PC-9 (cell line): Measurements from ENCODE around the gene GJC1. TPM values are rescaled to one million over a fixed set of nuclear protein-coding genes. Genes with fewer than 3 reads are reported as not detected.

Experiments used
- BruUV-seq: library from RNA; stranded (reverse); fragments of 400-500 nt; replicated peaks from 2 replicates; lab custom pipeline; 2021; lab: Mats Ljungman, UMichigan
- CTCF ChIA-PET: fragments of 300-600 bp; sonication (Branson Sonifier 250); formaldehyde crosslinking; loops from one replicate; lab custom pipeline; 2022; ENCODE audit warnings: antibody characterized with exemption; lab: Charles Lee
- POLR2A ChIA-PET: fragments of 300-600 bp; sonication (Branson Sonifier 250); formaldehyde crosslinking; loops from one replicate; lab custom pipeline; 2022; ENCODE audit warnings: antibody characterized with exemption; ENCODE audit not compliant: unreplicated experiment; lab: Charles Lee
- DNase-seq, 2 experiments: peaks; one replicate each; pipeline versions ENCODE4 v3.0.0 to v3.0.0-alpha.2; 2015 to 2022; ENCODE audit warnings: mixed read lengths in 1 of 2
- H2AFZ ChIP-seq: fragments of 200-600 bp; sonication (generic); 2 replicates; pipeline ENCODE4 v1.8.1; 2017; ENCODE audit warnings: antibody characterized with exemption
- H3F3A ChIP-seq: fragments of 200-600 bp; sonication (generic); 2 replicates; pipeline ENCODE4 v1.8.1; 2017; ENCODE audit warnings: antibody characterized with exemption, mild to moderate bottlenecking, low read depth; ENCODE audit not compliant: insufficient read depth
- H3K27ac ChIP-seq: fragments of 200-600 bp; sonication (generic); 2 replicates; pipeline ENCODE4 v1.6.1; 2016; ENCODE audit warnings: mixed run types
- H3K27me3 ChIP-seq: fragments of 200-600 bp; sonication (generic); 2 replicates; pipeline ENCODE4 v1.6.1; 2016; ENCODE audit warnings: low read depth, mixed run types; ENCODE audit not compliant: insufficient read depth
- H3K36me3 ChIP-seq: fragments of 200-600 bp; sonication (generic); 2 replicates; pipeline ENCODE4 v1.6.1; 2016; ENCODE audit warnings: low read depth, mixed run types
- H3K4me1 ChIP-seq: fragments of 200-600 bp; sonication (generic); replicated peaks from 2 replicates; pipeline ENCODE4 v1.6.1; 2016; ENCODE audit warnings: mixed run types; ENCODE audit not compliant: insufficient read depth
- H3K4me2 ChIP-seq: fragments of 200-600 bp; sonication (generic); 2 replicates; pipeline ENCODE4 v1.6.1; 2017; ENCODE audit warnings: mixed run types
- H3K4me3 ChIP-seq: fragments of 200-600 bp; sonication (generic); 2 replicates; pipeline ENCODE4 v1.6.1; 2016; ENCODE audit warnings: mixed run types
- H3K79me2 ChIP-seq: fragments of 200-600 bp; sonication (generic); 2 replicates; pipeline ENCODE4 v1.6.1; 2017; ENCODE audit warnings: low read depth, mixed run types
- H3K9me2 ChIP-seq: fragments of 200-600 bp; sonication (generic); 2 replicates; pipeline ENCODE4 v1.8.1; 2017; ENCODE audit warnings: mild to moderate bottlenecking; ENCODE audit not compliant: insufficient read depth
- H3K9me3 ChIP-seq: fragments of 200-600 bp; sonication (generic); 2 replicates; pipeline ENCODE4 v1.8.1; 2016; ENCODE audit warnings: low read depth; ENCODE audit not compliant: insufficient read depth
- H4K20me1 ChIP-seq: fragments of 200-600 bp; sonication (generic); 2 replicates; pipeline ENCODE4 v1.8.1; 2017; ENCODE audit not compliant: insufficient read depth
- CTCF ChIP-seq: fragments of 200-600 bp; sonication (generic); conservative IDR thresholded peaks from 2 replicates; pipeline ENCODE4 v1.6.1; 2017; ENCODE audit warnings: mixed run types, antibody characterized with exemption, mild to moderate bottlenecking, moderate library complexity
- EZH2 ChIP-seq: fragments of 200-600 bp; sonication (generic); IDR thresholded peaks from 2 replicates; pipeline ENCODE4 v1.8.0; 2017; ENCODE audit warnings: antibody characterized with exemption, low read depth
- intact Hi-C: fragments of 100-400 bp; cut with micrococcal nuclease; formaldehyde crosslinking; loops from one replicate; pipeline ENCODE4 v1.10.0; 2022; ENCODE audit not compliant: unreplicated experiment
- total RNA-seq: library from RNA; stranded (reverse); gene quantifications from 2 replicates; pipeline ENCODE4 v1.2.3, GENCODE V29; 2021

GJC1 gene
- total RNA-seq, 1 experiment from 2014 or later = 42.6 TPM

- H3K27me3 ChIP-seq = no peaks in the 10 kb centered on the region
- H4K20me1 ChIP-seq = no peaks in the 10 kb centered on the region
- H3K4me3 ChIP-seq = no peak overlapping the region
- H3K27ac ChIP-seq = no peak overlapping the region
- H3K4me2 ChIP-seq = no peak overlapping the region
- BruUV-seq = no TSS peak
- H3K9me3 ChIP-seq = no peaks in the 10 kb centered on the region
- H3K79me2 ChIP-seq = no peaks in the 10 kb centered on the region
- no peaks in the 10 kb centered on the region for H3F3A ChIP-seq
- CTCF ChIA-PET = no interaction called here
- no peaks in the 10 kb centered on the region for H3K4me1 ChIP-seq
- H3K36me3 ChIP-seq = no peaks in the 10 kb centered on the region
- DNase-seq = no peak
- POLR2A ChIA-PET = no interaction called here
- intact Hi-C loops = no loop called here
- H2AFZ ChIP-seq = no peak overlapping the region
- H3K9me2 ChIP-seq = no peaks in the 10 kb centered on the region
- TF ChIP-seq EZH2 = no peak
- TF ChIP-seq CTCF = no peak
Observed at GRCh38 chr17:44787271-44787940, 42.7 kb downstream of the GJC1 start.

GRCh38 chr17:44786551-44787081, 43.5 kb downstream of the GJC1 start:
- Histone ChIP-seq H2AFZ (no peak overlapping the region), H3K27me3 (no peaks in the 10 kb centered on the region), H3K4me2 (no peak overlapping the region), H3K27ac (no peak overlapping the region), H3K9me2 (no peaks in the 10 kb centered on the region), H3K36me3 (no peaks in the 10 kb centered on the region), H3K4me1 (no peaks in the 10 kb centered on the region), H4K20me1 (no peaks in the 10 kb centered on the region), H3K4me3 (no peak overlapping the region), H3K79me2 (no peaks in the 10 kb centered on the region), H3K9me3 (no peaks in the 10 kb centered on the region), H3F3A (no peaks in the 10 kb centered on the region)
- CTCF ChIA-PET = no interaction called here
- TF ChIP-seq EZH2 (no peak), CTCF (no peak)
- no peak for DNase-seq
- BruUV-seq = no TSS peak
- POLR2A ChIA-PET = no interaction called here
- intact Hi-C loops = no loop called here

- no peak overlapping the region for H3K4me2 ChIP-seq
- no TSS peak for BruUV-seq
- H3K36me3 ChIP-seq = no peaks in the 10 kb centered on the region
- H3K27me3 ChIP-seq = no peaks in the 10 kb centered on the region
- H2AFZ ChIP-seq = no peak overlapping the region
- DNase-seq = no peak
- ChIA-PET CTCF (no interaction called here), POLR2A (no interaction called here)
- no peak overlapping the region for H3K4me3 ChIP-seq
- intact Hi-C loops = no loop called here
- H3K27ac ChIP-seq = no peak overlapping the region
- no peaks in the 10 kb centered on the region for H3F3A ChIP-seq
- no peaks in the 10 kb centered on the region for H3K4me1 ChIP-seq
- no peaks in the 10 kb centered on the region for H4K20me1 ChIP-seq
- H3K9me2 ChIP-seq = no peaks in the 10 kb centered on the region
- no peaks in the 10 kb centered on the region for H3K79me2 ChIP-seq
- H3K9me3 ChIP-seq = no peaks in the 10 kb centered on the region
- TF ChIP-seq EZH2 = no peak
- no peak for TF ChIP-seq CTCF
Observed at GRCh38 chr17:44785921-44786320, 44.2 kb downstream of the GJC1 start.
